ENCODE measurements around the gene PROZ.

The PROZ gene

DNA sequence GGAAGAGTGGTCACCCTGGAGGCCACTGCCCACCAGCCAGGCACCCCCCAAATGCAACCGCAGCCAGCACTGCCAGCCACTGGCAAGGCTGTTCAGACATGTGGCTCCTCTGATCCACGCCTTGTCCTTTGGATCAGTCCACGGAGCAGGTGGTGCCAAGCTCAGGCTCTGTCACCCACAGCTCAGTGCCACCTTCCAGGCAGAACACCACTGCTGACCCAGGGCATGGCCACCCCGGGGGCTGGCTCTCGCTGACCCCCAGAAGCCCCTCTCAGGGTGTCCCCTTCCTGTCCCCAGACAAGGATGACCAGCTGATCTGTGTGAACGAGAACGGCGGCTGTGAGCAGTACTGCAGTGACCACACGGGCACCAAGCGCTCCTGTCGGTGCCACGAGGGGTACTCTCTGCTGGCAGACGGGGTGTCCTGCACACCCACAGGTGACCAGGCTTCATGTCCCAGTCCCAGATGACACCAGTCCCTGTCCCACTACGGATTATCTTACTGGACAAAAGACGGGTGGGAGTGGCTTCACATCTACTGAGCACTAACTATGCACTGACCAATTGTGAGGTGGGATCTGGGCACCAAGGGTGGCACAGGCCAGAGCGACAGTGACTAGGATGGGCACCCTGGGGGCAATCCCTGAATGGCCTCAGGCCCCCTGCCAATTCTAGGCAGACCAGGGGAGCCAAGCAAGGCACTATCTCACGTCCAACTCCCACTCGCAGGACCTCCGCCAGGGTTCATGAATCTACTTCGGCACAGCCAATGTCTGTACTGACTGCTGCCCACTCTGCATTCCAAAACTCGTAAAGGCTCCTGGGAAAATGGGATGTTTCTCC, 42.9 kb upstream of the PROZ start:
- Histone ChIP-seq H3K4me1 (ENCODE audit: control insufficient read depth, insufficient read depth, low read length, unreplicated experiment) (peaks cover 4% of the 10 kb centered on the region), H2AFZ (ENCODE audit: low read length, unreplicated experiment) (no peak overlapping the region), H3K27ac (ENCODE audit: low read depth, low read length) (no peak overlapping the region), H3K79me2 (ENCODE audit: control insufficient read depth, insufficient read depth, low read length, unreplicated experiment) (no peaks in the 10 kb centered on the region), H3K27me3 (ENCODE audit: insufficient read depth, low read length) (peaks cover 6% of the 10 kb centered on the region; the same call in 1 of the 2 replicates), H3K36me3 (ENCODE audit: insufficient read depth, low read length) (no peaks in the 10 kb centered on the region), H3K4me3 (ENCODE audit: low read depth, low read length) (no peak overlapping the region)

- H3K36me3 ChIP-seq (ENCODE audit: insufficient read depth, low read length), result no peaks in the 10 kb centered on the region
- H3K27ac ChIP-seq (ENCODE audit: low read depth, low read length), result no peak overlapping the region
- peaks cover 4% of the 10 kb centered on the region for H3K4me1 ChIP-seq (ENCODE audit: control insufficient read depth, insufficient read depth, low read length, unreplicated experiment)
- H3K79me2 ChIP-seq (ENCODE audit: control insufficient read depth, insufficient read depth, low read length, unreplicated experiment), result no peaks in the 10 kb centered on the region
- H2AFZ ChIP-seq (ENCODE audit: low read length, unreplicated experiment), result no peak overlapping the region
- no peaks in the 10 kb centered on the region for H3K27me3 ChIP-seq (ENCODE audit: insufficient read depth, low read length)
- no peak overlapping the region for H3K4me3 ChIP-seq (ENCODE audit: low read depth, low read length)
These were observed 42.1 kb upstream of the PROZ start for GRCh38 chr13:113116206-113116800.

GRCh38 chr13:113116871-113117271, 41.6 kb upstream of the PROZ start:
- Histone ChIP-seq H3K27me3 (ENCODE audit: insufficient read depth, low read length) (no peaks in the 10 kb centered on the region), H2AFZ (ENCODE audit: low read length, unreplicated experiment) (no peak overlapping the region), H3K4me3 (ENCODE audit: low read depth, low read length) (no peak overlapping the region), H3K4me1 (ENCODE audit: control insufficient read depth, insufficient read depth, low read length, unreplicated experiment) (peaks cover 4% of the 10 kb centered on the region), H3K36me3 (ENCODE audit: insufficient read depth, low read length) (no peaks in the 10 kb centered on the region), H3K79me2 (ENCODE audit: control insufficient read depth, insufficient read depth, low read length, unreplicated experiment) (no peaks in the 10 kb centered on the region), H3K27ac (ENCODE audit: low read depth, low read length) (no peak overlapping the region)

DNA sequence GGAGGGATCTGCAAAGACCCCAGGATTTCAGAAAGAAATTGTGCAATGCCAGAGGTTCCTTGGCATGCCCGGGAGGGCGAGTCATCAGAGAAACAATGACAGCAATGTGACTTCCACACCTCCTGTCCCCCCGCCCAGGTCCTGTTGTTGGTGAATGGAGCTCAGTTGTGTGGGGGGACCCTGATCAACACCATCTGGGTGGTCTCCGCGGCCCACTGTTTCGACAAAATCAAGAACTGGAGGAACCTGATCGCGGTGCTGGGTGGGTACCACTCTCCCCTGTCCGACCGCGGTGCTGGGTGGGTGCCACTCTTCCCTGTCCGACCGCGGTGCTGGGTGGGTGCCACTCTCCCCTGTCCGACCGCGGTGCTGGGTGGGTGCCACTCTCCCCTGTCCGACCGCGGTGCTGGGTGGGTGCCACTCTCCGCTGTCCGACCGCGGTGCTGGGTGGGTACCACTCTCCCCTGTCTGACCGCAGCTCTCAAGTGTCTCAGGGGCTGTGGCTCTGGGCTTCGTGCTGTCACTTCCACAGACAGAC, 41.0 kb upstream of the PROZ start:
- no peak overlapping the region for H3K4me3 ChIP-seq (ENCODE audit: low read depth, low read length)
- H3K36me3 ChIP-seq (ENCODE audit: insufficient read depth, low read length), result no peaks in the 10 kb centered on the region
- H2AFZ ChIP-seq (ENCODE audit: low read length, unreplicated experiment), result no peak overlapping the region
- no peaks in the 10 kb centered on the region for H3K79me2 ChIP-seq (ENCODE audit: control insufficient read depth, insufficient read depth, low read length, unreplicated experiment)
- H3K27ac ChIP-seq (ENCODE audit: low read depth, low read length), result no peak overlapping the region
- H3K27me3 ChIP-seq (ENCODE audit: insufficient read depth, low read length), result no peaks in the 10 kb centered on the region
- peaks cover 4% of the 10 kb centered on the region for H3K4me1 ChIP-seq (ENCODE audit: control insufficient read depth, insufficient read depth, low read length, unreplicated experiment)

DNA sequence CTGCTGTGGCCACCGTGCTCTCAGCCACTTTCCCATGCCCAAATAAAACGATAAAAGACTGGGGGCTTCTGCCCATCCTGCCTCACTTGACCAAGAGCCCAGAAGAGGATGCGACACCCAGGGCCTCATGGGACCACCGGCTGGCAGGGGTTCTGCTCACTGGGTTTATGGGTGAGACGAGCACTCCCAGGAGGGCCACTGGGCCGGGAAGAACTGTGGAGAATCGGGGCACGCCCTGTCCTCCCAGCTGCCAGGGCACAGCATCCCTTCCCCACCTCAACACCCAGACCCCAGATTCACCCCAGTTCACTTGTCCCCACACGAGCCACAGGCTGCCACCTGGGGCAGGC, 40.6 kb upstream of the PROZ start:
- H3K4me1 ChIP-seq (ENCODE audit: control insufficient read depth, insufficient read depth, low read length, unreplicated experiment), result peaks cover 4% of the 10 kb centered on the region
- H3K79me2 ChIP-seq (ENCODE audit: control insufficient read depth, insufficient read depth, low read length, unreplicated experiment), result no peaks in the 10 kb centered on the region
- no peak overlapping the region for H2AFZ ChIP-seq (ENCODE audit: low read length, unreplicated experiment)
- H3K27ac ChIP-seq (ENCODE audit: low read depth, low read length), result no peak overlapping the region
- no peak overlapping the region for H3K4me3 ChIP-seq (ENCODE audit: low read depth, low read length)
- H3K27me3 ChIP-seq (ENCODE audit: insufficient read depth, low read length), result no peaks in the 10 kb centered on the region
- no peaks in the 10 kb centered on the region for H3K36me3 ChIP-seq (ENCODE audit: insufficient read depth, low read length)

DNA sequence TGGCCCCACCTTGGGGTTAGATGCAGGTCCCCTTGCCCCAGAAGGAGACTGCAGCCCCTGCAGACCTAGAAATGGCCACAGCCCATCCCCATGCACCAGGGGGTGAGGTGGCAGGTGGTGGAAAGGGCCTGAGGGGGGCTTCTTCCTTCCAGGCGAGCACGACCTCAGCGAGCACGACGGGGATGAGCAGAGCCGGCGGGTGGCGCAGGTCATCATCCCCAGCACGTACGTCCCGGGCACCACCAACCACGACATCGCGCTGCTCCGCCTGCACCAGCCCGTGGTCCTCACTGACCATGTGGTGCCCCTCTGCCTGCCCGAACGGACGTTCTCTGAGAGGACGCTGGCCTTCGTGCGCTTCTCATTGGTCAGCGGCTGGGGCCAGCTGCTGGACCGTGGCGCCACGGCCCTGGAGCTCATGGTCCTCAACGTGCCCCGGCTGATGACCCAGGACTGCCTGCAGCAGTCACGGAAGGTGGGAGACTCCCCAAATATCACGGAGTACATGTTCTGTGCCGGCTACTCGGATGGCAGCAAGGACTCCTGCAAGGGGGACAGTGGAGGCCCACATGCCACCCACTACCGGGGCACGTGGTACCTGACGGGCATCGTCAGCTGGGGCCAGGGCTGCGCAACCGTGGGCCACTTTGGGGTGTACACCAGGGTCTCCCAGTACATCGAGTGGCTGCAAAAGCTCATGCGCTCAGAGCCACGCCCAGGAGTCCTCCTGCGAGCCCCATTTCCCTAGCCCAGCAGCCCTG, 40.0 kb upstream of the PROZ start:
- H3K79me2 ChIP-seq (ENCODE audit: control insufficient read depth, insufficient read depth, low read length, unreplicated experiment), result no peaks in the 10 kb centered on the region
- H2AFZ ChIP-seq (ENCODE audit: low read length, unreplicated experiment), result no peak overlapping the region
- H3K27me3 ChIP-seq (ENCODE audit: insufficient read depth, low read length), result no peaks in the 10 kb centered on the region
- H3K36me3 ChIP-seq (ENCODE audit: insufficient read depth, low read length), result no peaks in the 10 kb centered on the region
- no peak overlapping the region for H3K4me3 ChIP-seq (ENCODE audit: low read depth, low read length)
- no peak overlapping the region for H3K27ac ChIP-seq (ENCODE audit: low read depth, low read length)
- peaks cover 4% of the 10 kb centered on the region for H3K4me1 ChIP-seq (ENCODE audit: control insufficient read depth, insufficient read depth, low read length, unreplicated experiment)

DNA sequence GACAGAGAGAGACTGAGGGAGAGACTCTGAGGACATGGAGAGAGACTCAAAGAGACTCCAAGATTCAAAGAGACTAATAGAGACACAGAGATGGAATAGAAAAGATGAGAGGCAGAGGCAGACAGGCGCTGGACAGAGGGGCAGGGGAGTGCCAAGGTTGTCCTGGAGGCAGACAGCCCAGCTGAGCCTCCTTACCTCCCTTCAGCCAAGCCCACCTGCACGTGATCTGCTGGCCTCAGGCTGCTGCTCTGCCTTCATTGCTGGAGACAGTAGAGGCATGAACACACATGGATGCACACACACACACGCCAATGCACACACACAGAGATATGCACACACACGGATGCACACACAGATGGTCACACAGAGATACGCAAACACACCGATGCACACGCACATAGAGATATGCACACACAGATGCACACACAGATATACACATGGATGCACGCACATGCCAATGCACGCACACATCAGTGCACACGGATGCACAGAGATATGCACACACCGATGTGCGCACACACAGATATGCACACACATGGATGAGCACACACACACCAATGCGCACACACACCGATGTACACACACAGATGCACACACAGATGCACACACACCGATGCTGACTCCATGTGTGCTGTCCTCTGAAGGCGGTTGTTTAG, 39.2 kb upstream of the PROZ start:
- no peaks in the 10 kb centered on the region for H3K27me3 ChIP-seq (ENCODE audit: insufficient read depth, low read length)
- no peak overlapping the region for H2AFZ ChIP-seq (ENCODE audit: low read length, unreplicated experiment)
- H3K36me3 ChIP-seq (ENCODE audit: insufficient read depth, low read length), result no peaks in the 10 kb centered on the region
- H3K4me3 ChIP-seq (ENCODE audit: low read depth, low read length), result no peak overlapping the region
- H3K4me1 ChIP-seq (ENCODE audit: control insufficient read depth, insufficient read depth, low read length, unreplicated experiment), result peaks cover 4% of the 10 kb centered on the region
- no peaks in the 10 kb centered on the region for H3K79me2 ChIP-seq (ENCODE audit: control insufficient read depth, insufficient read depth, low read length, unreplicated experiment)
- H3K27ac ChIP-seq (ENCODE audit: low read depth, low read length), result no peak overlapping the region

DNA sequence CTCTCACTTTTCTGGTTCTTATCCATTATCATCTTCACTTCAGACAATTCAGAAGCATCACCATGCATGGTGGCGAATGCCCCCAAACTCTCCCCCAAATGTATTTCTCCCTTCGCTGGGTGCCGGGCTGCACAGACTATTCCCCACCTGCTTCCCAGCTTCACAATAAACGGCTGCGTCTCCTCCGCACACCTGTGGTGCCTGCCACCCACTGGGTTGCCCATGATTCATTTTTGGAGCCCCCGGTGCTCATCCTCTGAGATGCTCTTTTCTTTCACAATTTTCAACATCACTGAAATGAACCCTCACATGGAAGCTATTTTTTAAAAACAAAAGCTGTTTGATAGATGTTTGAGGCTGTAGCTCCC, 38.6 kb upstream of the PROZ start:
- Histone ChIP-seq H2AFZ (ENCODE audit: low read length, unreplicated experiment) (no peak overlapping the region), H3K36me3 (ENCODE audit: insufficient read depth, low read length) (no peaks in the 10 kb centered on the region), H3K27me3 (ENCODE audit: insufficient read depth, low read length) (no peaks in the 10 kb centered on the region), H3K4me1 (ENCODE audit: control insufficient read depth, insufficient read depth, low read length, unreplicated experiment) (peaks cover 4% of the 10 kb centered on the region), H3K79me2 (ENCODE audit: control insufficient read depth, insufficient read depth, low read length, unreplicated experiment) (no peaks in the 10 kb centered on the region), H3K27ac (ENCODE audit: low read depth, low read length) (no peak overlapping the region), H3K4me3 (ENCODE audit: low read depth, low read length) (no peak overlapping the region)

DNA sequence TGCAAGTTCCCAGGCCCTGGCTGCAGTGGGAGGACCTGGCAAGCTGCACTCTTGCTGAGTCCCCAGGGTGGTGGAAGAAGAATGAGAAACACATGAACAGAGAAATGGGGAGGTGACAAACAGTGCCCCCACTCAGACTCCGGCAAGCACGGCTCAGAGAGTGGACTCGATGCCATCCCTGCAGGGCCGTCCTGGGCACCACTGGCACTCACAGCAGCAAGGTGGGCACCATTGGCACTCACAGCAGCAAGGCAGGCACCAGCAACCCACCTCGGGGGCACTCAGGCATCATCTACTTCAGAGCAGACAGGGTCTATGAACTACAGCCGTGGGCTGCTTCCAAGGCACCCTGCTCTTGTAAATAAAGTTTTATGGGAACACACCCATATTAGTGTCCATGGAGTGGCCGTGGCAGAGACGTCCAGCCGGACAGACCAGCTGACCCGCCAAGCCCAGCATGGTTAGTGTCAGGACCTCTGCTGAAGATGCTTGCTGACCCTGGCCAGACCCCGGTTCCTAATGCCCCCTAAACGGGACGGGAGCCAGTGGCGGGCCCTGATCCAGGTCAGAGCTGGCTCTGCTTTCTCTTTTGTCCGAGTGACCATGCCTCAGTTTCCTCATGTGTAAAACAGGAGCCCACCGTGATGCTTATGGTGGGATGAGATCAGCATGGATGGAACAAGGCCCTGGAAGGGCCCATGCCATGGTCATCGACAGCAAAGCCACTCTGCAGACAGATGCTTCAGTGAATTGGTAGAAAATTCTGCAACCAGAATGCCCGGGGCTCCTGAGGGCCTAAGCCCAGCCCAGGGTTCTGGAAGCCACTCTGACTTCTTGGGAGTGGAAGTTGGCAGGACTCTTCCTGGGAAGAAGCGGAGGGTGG, 37.9 kb upstream of the PROZ start:
- H3K4me1 ChIP-seq (ENCODE audit: control insufficient read depth, insufficient read depth, low read length, unreplicated experiment), result peaks cover 4% of the 10 kb centered on the region
- H2AFZ ChIP-seq (ENCODE audit: low read length, unreplicated experiment), result no peak overlapping the region
- H3K4me3 ChIP-seq (ENCODE audit: low read depth, low read length), result no peak overlapping the region
- no peaks in the 10 kb centered on the region for H3K27me3 ChIP-seq (ENCODE audit: insufficient read depth, low read length)
- no peaks in the 10 kb centered on the region for H3K79me2 ChIP-seq (ENCODE audit: control insufficient read depth, insufficient read depth, low read length, unreplicated experiment)
- no peak overlapping the region for H3K27ac ChIP-seq (ENCODE audit: low read depth, low read length)
- H3K36me3 ChIP-seq (ENCODE audit: insufficient read depth, low read length), result no peaks in the 10 kb centered on the region
